Karpas-422 (cell line): ENCODE results near the gene UQCC5. TPM values are rescaled to one million over a fixed set of nuclear protein-coding genes. Genes with fewer than 3 reads are reported as not detected.

Source experiments
- DNase-seq: peaks from one replicate; pipeline ENCODE4 v3.0.0-alpha.2; 2015
- H2AFZ ChIP-seq: fragments of 200-600 bp; sonication (generic); 2 replicates; pipeline ENCODE4 v1.6.1; 2014; ENCODE audit warnings: antibody characterized with exemption, low read length, mixed read lengths
- H3K27ac ChIP-seq: fragments of 200-600 bp; sonication (generic); 2 replicates; pipeline ENCODE4 v1.5.1; 2014; ENCODE audit warnings: mild to moderate bottlenecking, low read length, moderate library complexity
- H3K27me3 ChIP-seq: fragments of 200-600 bp; sonication (generic); 2 replicates; pipeline ENCODE4 v1.6.1; 2014; ENCODE audit warnings: low read length, mixed read lengths
- H3K36me3 ChIP-seq: fragments of 200-600 bp; sonication (generic); 2 replicates; pipeline ENCODE4 v1.6.1; 2014; ENCODE audit warnings: low read length, mixed read lengths; ENCODE audit not compliant: insufficient read depth
- H3K4me1 ChIP-seq: fragments of 200-600 bp; sonication (generic); 2 replicates; pipeline ENCODE4 v1.6.1; 2014; ENCODE audit warnings: mild to moderate bottlenecking, low read length, mixed read lengths
- H3K4me2 ChIP-seq: fragments of 200-600 bp; sonication (generic); 2 replicates; pipeline ENCODE4 v1.6.1; 2014; ENCODE audit warnings: low read length, low read depth, mild to moderate bottlenecking; ENCODE audit not compliant: poor library complexity, severe bottlenecking
- H3K4me3 ChIP-seq: fragments of 200-600 bp; sonication (generic); 2 replicates; pipeline ENCODE4 v1.5.1; 2014; ENCODE audit warnings: mild to moderate bottlenecking, antibody characterized with exemption, low read length, mixed read lengths
- H3K79me2 ChIP-seq: fragments of 200-600 bp; sonication (generic); 2 replicates; pipeline ENCODE4 v1.6.1; 2014; ENCODE audit warnings: mild to moderate bottlenecking, low read length, mixed read lengths
- H3K9ac ChIP-seq: fragments of 200-600 bp; sonication (generic); 2 replicates; pipeline ENCODE4 v1.6.0; 2014; ENCODE audit warnings: low read length
- H3K9me2 ChIP-seq: fragments of 200-600 bp; sonication (generic), shearing (Covaris generic); replicated peaks from 2 replicates; pipeline ENCODE4 v1.6.0; 2014; ENCODE audit warnings: mild to moderate bottlenecking, low read length, moderate library complexity; ENCODE audit not compliant: insufficient read depth
- H3K9me3 ChIP-seq: fragments of 300-700, 200-600 bp; sonication (generic); 2 replicates; pipeline ENCODE4 v1.6.1; 2014; ENCODE audit warnings: low read length, mixed read lengths
- H4K20me1 ChIP-seq: fragments of 200-600 bp; sonication (generic); 2 replicates; pipeline ENCODE4 v1.6.1; 2014; ENCODE audit warnings: mild to moderate bottlenecking, antibody characterized with exemption, low read length, low read depth; ENCODE audit not compliant: insufficient read depth
- total RNA-seq: library from RNA; depleted of rRNA; stranded (reverse); fragments of >200 nt; shearing (Covaris generic); gene quantifications from 2 replicates; pipeline ENCODE4 v1.2.3, GENCODE V29; 2014; ENCODE audit warnings: low replicate concordance

The UQCC5 gene
- total RNA-seq, 1 experiment from 2014 or later, result 23.4 TPM

- H2AFZ ChIP-seq, result no peak overlapping the region
- no peaks in the 10 kb centered on the region for H3K9me3 ChIP-seq
- no peaks in the 10 kb centered on the region for H3K27me3 ChIP-seq
- no peak overlapping the region for H3K4me2 ChIP-seq
- no peaks in the 10 kb centered on the region for H3K9me2 ChIP-seq
- no peaks in the 10 kb centered on the region for H3K79me2 ChIP-seq
- H4K20me1 ChIP-seq, result no peaks in the 10 kb centered on the region
- no peaks in the 10 kb centered on the region for H3K36me3 ChIP-seq
- no peak overlapping the region for H3K27ac ChIP-seq
- peaks cover 6% of the 10 kb centered on the region for H3K4me1 ChIP-seq
- H3K4me3 ChIP-seq, result no peak overlapping the region
- DNase-seq, result no peak
- no peak overlapping the region for H3K9ac ChIP-seq
Observed at GRCh38 chr3:52502001-52502400, 34.4 kb upstream of the UQCC5 start.

DNA sequence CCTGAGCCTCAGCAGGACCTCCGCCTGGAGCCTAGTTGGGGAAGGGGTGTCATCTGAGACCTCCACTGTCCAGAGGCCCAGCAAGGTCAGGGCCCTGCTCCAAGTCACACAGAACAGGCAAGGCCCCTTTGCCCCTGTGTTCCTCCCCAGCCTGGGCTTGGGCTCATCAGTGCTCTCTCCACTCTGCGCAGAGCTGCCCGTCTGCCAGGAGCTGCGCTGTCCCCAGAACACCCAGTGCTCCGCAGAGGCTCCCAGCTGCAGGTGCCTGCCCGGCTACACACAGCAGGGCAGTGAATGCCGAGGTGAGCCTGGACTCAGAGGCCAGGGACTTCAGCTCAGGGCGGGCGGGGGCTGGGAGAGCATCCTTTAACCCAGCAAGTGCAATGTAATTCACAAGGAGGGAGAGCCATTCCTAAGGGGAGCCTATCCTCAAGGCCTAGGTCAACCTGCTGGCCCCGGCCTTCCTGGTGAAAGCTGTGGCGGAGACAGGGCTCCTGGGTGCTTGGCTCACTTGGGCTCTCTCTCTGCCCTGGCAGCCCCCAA, 33.5 kb upstream of the UQCC5 start:
- Histone ChIP-seq H3K9ac (no peak overlapping the region), H3K9me3 (no peaks in the 10 kb centered on the region), H3K4me3 (no peak overlapping the region), H4K20me1 (no peaks in the 10 kb centered on the region), H3K9me2 (no peaks in the 10 kb centered on the region), H3K27me3 (no peaks in the 10 kb centered on the region), H3K36me3 (no peaks in the 10 kb centered on the region), H3K4me2 (no peak overlapping the region), H2AFZ (no peak overlapping the region), H3K79me2 (no peaks in the 10 kb centered on the region), H3K4me1 (peaks cover 6% of the 10 kb centered on the region), H3K27ac (no peak overlapping the region)
- DNase-seq, result no peak

DNA sequence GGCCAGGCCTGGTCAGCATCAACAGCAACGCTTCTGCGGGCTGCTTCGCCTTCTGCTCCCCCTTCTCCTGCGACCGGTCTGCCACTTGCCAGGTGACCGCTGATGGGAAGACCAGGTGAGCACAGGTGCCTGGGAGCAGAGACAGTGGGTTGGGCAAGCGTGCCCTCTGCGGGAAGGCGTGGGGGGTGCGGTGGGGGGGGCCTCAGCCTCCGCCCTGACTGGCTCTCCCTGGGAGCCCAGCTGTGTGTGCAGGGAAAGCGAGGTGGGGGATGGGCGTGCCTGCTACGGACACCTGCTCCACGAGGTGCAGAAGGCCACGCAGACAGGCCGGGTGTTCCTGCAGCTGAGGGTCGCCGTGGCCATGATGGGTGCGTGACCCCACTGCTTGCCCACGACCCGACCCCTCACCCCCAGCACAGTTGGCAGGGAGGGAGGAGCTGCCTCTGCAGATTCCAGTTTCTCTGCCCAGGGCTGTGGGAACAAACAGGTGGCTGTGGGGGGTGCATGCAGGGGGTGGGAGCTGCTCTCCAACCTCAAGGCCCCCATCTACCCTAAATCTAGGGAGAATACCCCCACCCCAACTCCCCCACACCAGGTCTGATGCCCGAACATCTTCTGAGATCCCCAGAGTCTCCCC, 32.5 kb upstream of the UQCC5 start:
- Histone ChIP-seq H3K9me2 (no peaks in the 10 kb centered on the region), H3K27ac (no peak overlapping the region), H4K20me1 (no peaks in the 10 kb centered on the region), H3K27me3 (no peaks in the 10 kb centered on the region), H3K4me3 (no peak overlapping the region), H3K9ac (no peak overlapping the region), H3K4me2 (no peak overlapping the region), H2AFZ (no peak overlapping the region), H3K36me3 (no peaks in the 10 kb centered on the region), H3K9me3 (no peaks in the 10 kb centered on the region), H3K79me2 (no peaks in the 10 kb centered on the region), H3K4me1 (peaks cover 6% of the 10 kb centered on the region)
- DNase-seq, result no peak

GRCh38 chr3:52504977-52505376, 31.4 kb upstream of the UQCC5 start:
- Histone ChIP-seq H3K27ac (no peak overlapping the region), H3K9me3 (no peaks in the 10 kb centered on the region), H3K9ac (no peak overlapping the region), H3K36me3 (no peaks in the 10 kb centered on the region), H3K27me3 (no peaks in the 10 kb centered on the region), H4K20me1 (no peaks in the 10 kb centered on the region), H3K79me2 (no peaks in the 10 kb centered on the region), H3K4me3 (no peak overlapping the region), H3K4me2 (no peak overlapping the region), H3K4me1 (peaks cover 6% of the 10 kb centered on the region), H3K9me2 (no peaks in the 10 kb centered on the region), H2AFZ (no peak overlapping the region)
- no peak for DNase-seq

DNA sequence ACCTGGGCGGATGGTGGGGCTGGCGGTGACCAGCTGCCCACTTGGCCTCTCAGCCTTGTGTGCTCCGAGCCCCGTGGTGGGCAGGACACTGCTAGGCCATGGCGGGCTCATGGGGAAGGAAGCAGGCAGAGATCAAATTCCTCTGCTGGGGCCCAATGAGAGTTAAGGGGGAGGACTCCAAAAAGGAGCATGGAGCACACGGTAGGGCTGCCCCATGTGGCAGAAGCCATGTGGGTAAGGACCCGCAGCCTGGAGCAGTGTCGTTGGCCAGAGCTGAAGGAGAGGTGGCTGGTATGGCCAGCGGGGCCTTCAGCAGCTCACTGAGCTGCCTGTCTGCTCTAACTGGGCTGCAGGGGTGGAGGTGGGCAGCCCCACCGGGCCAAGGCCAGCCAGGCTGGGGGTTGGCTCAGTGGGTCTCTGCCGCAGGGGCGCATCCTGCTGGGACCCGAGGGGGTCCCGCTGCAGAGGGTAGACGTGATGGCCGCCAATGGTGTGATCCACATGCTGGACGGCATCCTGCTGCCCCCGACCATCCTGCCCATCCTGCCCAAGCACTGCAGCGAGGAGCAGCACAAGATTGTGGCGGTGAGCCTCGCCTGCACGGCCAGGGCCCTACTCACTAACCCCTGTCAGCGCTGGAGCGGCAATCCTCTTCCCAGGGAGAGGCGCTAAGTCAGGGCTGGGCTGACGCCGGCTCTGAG, 30.0 kb upstream of the UQCC5 start:
- no peaks in the 10 kb centered on the region for H3K79me2 ChIP-seq
- peaks cover 6% of the 10 kb centered on the region for H3K4me1 ChIP-seq
- no peaks in the 10 kb centered on the region for H4K20me1 ChIP-seq
- H3K9me2 ChIP-seq, result no peaks in the 10 kb centered on the region
- H2AFZ ChIP-seq, result no peak overlapping the region
- no peak overlapping the region for H3K4me2 ChIP-seq
- no peaks in the 10 kb centered on the region for H3K27me3 ChIP-seq
- no peak overlapping the region for H3K27ac ChIP-seq
- H3K9ac ChIP-seq, result no peak overlapping the region
- DNase-seq, result no peak
- no peaks in the 10 kb centered on the region for H3K36me3 ChIP-seq
- no peaks in the 10 kb centered on the region for H3K9me3 ChIP-seq
- no peak overlapping the region for H3K4me3 ChIP-seq

DNA sequence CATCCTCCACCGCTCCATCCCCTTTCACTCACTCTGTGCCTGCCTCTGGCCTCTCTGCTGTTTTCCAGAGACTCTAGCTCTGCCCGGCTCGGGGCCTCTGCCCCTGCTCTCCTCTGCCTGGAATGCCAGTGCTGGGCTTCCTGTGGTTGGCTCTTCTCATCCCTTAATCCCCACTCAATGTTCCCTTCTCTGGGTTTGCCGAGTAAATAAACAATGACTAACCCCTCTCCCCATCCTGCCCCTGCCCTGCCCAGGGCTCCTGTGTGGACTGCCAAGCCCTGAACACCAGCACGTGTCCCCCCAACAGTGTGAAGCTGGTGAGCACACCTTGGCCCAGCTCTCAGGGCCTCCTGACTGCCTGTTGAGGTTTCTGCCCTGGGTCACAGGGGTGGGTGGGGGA, 29.0 kb upstream of the UQCC5 start:
- Histone ChIP-seq H3K4me2 (no peak overlapping the region), H2AFZ (no peak overlapping the region), H3K36me3 (no peaks in the 10 kb centered on the region), H3K9ac (no peak overlapping the region), H4K20me1 (no peaks in the 10 kb centered on the region), H3K79me2 (no peaks in the 10 kb centered on the region), H3K9me2 (no peaks in the 10 kb centered on the region), H3K9me3 (no peaks in the 10 kb centered on the region), H3K27ac (no peak overlapping the region), H3K27me3 (no peaks in the 10 kb centered on the region), H3K4me1 (peaks cover 3% of the 10 kb centered on the region), H3K4me3 (no peak overlapping the region)
- no peak for DNase-seq

- no peaks in the 10 kb centered on the region for H3K4me1 ChIP-seq
- H3K4me3 ChIP-seq, result no peak overlapping the region
- no peaks in the 10 kb centered on the region for H3K79me2 ChIP-seq
- H3K4me2 ChIP-seq, result no peak overlapping the region
- H4K20me1 ChIP-seq, result no peaks in the 10 kb centered on the region
- H3K36me3 ChIP-seq, result no peaks in the 10 kb centered on the region
- no peak overlapping the region for H2AFZ ChIP-seq
- no peaks in the 10 kb centered on the region for H3K9me2 ChIP-seq
- no peaks in the 10 kb centered on the region for H3K9me3 ChIP-seq
- peak; percentile 64 for DNase-seq
- no peak overlapping the region for H3K27ac ChIP-seq
- H3K9ac ChIP-seq, result no peak overlapping the region
- H3K27me3 ChIP-seq, result no peaks in the 10 kb centered on the region
Observed at GRCh38 chr3:52509753-52510328, 26.6 kb upstream of the UQCC5 start.

DNA sequence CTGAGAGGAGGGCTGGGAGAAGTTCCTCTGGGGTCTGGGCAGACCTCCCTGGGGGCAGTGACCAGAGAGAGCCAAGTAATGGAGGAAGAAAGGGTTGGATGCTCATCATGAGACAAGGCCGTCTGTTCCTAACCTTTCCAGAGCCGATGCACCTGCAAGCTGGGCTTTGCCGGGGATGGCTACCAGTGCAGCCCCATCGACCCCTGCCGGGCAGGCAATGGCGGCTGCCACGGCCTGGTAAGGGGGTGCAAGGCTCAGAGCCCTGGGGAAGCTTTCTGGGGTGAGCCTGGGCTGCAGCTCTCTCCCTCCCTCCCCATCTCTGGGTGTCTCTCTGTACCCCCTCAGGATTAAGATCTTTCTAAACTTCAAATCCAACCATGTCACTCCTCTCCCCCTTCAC, 24.9 kb upstream of the UQCC5 start:
- H3K4me3 ChIP-seq, result no peak overlapping the region
- H3K79me2 ChIP-seq, result no peaks in the 10 kb centered on the region
- no peaks in the 10 kb centered on the region for H3K4me1 ChIP-seq
- no peaks in the 10 kb centered on the region for H3K9me3 ChIP-seq
- no peaks in the 10 kb centered on the region for H3K9me2 ChIP-seq
- no peak overlapping the region for H3K4me2 ChIP-seq
- H4K20me1 ChIP-seq, result no peaks in the 10 kb centered on the region
- no peaks in the 10 kb centered on the region for H3K27me3 ChIP-seq
- no peak overlapping the region for H3K27ac ChIP-seq
- H3K9ac ChIP-seq, result no peak overlapping the region
- H3K36me3 ChIP-seq, result no peaks in the 10 kb centered on the region
- no peak for DNase-seq
- H2AFZ ChIP-seq, result no peak overlapping the region
